Measurements from ENCODE around the gene CA4. TPM values are rescaled to one million over a fixed set of nuclear protein-coding genes. Genes with fewer than 3 reads are reported as not detected.

Gene CA4
- total and polyA plus RNA-seq, 9 of the 15 experiments (the other 6 are each of a cell fraction or from before 2014, with no cell fraction given): 0.13 TPM; not detected in 7

DNA sequence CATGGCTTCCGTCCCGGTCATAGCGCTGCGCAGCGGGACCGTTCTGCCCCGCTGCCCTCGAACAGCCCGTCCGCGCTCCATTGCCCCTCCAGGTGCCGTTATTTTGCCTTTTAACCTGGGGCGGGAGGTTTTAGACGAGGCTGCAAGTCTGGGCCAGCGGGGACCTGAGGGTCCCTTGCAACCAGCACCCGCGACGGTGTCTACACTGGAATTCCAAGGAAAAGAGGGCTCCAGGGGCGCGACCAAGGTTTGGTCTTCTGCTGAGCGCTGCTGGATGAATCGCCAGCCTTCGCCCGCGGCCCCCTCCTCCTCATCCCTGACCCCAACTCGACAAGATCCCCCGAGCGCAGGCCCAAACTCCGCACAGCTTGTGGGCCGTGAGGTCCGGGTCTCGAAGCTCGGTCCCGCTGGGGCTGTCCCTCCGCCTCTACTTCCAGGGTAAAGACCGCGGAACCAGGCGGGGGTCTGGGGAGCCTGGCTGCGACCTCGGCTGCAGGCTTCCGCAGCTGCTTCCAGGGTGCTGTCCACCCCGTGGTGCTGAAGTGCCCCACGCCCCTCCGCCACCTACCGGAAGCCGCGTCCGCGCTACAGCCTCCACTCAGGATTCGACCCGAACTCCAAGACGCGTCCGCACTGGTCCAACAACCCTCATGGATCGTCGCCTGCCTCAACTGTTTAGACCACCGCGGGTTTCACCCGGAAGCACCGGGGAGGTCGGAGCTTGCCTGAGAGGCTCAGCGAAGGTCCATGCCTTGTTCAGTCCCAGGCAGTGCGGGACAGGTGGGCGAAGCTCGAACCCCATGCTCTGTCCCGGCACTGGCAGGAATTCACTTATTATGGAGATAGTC is 10.1 kb upstream of the CA4 start (continued):
- TF ChIP-seq, protein P1, sequence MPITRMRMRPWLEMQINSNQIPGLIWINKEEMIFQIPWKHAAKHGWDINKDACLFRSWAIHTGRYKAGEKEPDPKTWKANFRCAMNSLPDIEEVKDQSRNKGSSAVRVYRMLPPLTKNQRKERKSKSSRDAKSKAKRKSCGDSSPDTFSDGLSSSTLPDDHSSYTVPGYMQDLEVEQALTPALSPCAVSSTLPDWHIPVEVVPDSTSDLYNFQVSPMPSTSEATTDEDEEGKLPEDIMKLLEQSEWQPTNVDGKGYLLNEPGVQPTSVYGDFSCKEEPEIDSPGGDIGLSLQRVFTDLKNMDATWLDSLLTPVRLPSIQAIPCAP (CRISPR knock-in tag; IDR thresholded peaks at IDR 0.05; ENCODE audit: borderline replicate concordance): peak; percentile 82; the same call in 1 of the 2 replicates
- TF ChIP-seq RBM25 (IDR thresholded peaks at IDR 0.05; ENCODE audit: low read depth, low read length, severe bottlenecking): no peak
- no peak for TF ChIP-seq THRAP3 (IDR thresholded peaks at IDR 0.05; ENCODE audit: borderline replicate concordance)
- TF ChIP-seq NFIC (IDR thresholded peaks at IDR 0.05): no peak
- peak; percentile 86; the same call in 1 of the 2 replicates for TF ChIP-seq NR1H2 (CRISPR knock-in tag; IDR thresholded peaks at IDR 0.05)
- TF ChIP-seq STAT5B (CRISPR knock-in tag; IDR thresholded peaks at IDR 0.05): no peak
- TF ChIP-seq CCAR2 (IDR thresholded peaks at IDR 0.05; ENCODE audit: low read depth, low read length): no peak
- TF ChIP-seq ZNF431 (CRISPR knock-in tag; IDR thresholded peaks at IDR 0.05): peak; percentile 81
- no peak for TF ChIP-seq HOXB6 (CRISPR knock-in tag; IDR thresholded peaks at IDR 0.05; ENCODE audit: borderline replicate concordance)
- no peak for TF ChIP-seq NFE2L1 (tag; IDR thresholded peaks at IDR 0.05; ENCODE audit: borderline replicate concordance, low read depth)
- no peak for TF ChIP-seq NELFE (IDR thresholded peaks at IDR 0.05; ENCODE audit: insufficient read depth, insufficient read length)
- TF ChIP-seq, protein P2, sequence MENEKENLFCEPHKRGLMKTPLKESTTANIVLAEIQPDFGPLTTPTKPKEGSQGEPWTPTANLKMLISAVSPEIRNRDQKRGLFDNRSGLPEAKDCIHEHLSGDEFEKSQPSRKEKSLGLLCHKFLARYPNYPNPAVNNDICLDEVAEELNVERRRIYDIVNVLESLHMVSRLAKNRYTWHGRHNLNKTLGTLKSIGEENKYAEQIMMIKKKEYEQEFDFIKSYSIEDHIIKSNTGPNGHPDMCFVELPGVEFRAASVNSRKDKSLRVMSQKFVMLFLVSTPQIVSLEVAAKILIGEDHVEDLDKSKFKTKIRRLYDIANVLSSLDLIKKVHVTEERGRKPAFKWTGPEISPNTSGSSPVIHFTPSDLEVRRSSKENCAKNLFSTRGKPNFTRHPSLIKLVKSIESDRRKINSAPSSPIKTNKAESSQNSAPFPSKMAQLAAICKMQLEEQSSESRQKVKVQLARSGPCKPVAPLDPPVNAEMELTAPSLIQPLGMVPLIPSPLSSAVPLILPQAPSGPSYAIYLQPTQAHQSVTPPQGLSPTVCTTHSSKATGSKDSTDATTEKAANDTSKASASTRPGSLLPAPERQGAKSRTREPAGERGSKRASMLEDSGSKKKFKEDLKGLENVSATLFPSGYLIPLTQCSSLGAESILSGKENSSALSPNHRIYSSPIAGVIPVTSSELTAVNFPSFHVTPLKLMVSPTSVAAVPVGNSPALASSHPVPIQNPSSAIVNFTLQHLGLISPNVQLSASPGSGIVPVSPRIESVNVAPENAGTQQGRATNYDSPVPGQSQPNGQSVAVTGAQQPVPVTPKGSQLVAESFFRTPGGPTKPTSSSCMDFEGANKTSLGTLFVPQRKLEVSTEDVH (IDR thresholded peaks at IDR 0.05; ENCODE audit: low read depth, partially characterized antibody): peak; percentile 37
- TF ChIP-seq TAF9B (IDR thresholded peaks at IDR 0.05; ENCODE audit: partially characterized antibody): no peak
- TF ChIP-seq ZC3H4 (CRISPR knock-in tag; IDR thresholded peaks at IDR 0.05; ENCODE audit: borderline replicate concordance): no peak
- no peak for TF ChIP-seq ZNF444 (CRISPR knock-in tag; IDR thresholded peaks at IDR 0.05)
- TF ChIP-seq, protein P3, sequence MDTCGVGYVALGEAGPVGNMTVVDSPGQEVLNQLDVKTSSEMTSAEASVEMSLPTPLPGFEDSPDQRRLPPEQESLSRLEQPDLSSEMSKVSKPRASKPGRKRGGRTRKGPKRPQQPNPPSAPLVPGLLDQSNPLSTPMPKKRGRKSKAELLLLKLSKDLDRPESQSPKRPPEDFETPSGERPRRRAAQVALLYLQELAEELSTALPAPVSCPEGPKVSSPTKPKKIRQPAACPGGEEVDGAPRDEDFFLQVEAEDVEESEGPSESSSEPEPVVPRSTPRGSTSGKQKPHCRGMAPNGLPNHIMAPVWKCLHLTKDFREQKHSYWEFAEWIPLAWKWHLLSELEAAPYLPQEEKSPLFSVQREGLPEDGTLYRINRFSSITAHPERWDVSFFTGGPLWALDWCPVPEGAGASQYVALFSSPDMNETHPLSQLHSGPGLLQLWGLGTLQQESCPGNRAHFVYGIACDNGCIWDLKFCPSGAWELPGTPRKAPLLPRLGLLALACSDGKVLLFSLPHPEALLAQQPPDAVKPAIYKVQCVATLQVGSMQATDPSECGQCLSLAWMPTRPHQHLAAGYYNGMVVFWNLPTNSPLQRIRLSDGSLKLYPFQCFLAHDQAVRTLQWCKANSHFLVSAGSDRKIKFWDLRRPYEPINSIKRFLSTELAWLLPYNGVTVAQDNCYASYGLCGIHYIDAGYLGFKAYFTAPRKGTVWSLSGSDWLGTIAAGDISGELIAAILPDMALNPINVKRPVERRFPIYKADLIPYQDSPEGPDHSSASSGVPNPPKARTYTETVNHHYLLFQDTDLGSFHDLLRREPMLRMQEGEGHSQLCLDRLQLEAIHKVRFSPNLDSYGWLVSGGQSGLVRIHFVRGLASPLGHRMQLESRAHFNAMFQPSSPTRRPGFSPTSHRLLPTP (IDR thresholded peaks at IDR 0.05; ENCODE audit: borderline replicate concordance, extremely low read depth, insufficient read length): no peak
- no peak for TF ChIP-seq ZNF589 (CRISPR knock-in tag; IDR thresholded peaks at IDR 0.05; ENCODE audit: low read depth)
